Activated naive CD4-positive, alpha-beta T cell treated with anti-CD3 and anti-CD28 coated beads, Interleukin-2, amount 10 ng/mL, durations not matched to agents 7 days and 5 days (primary cell): ENCODE data around the gene INS.
"Not testable (repeated sequence)": the region's sequence is repeated elsewhere in the genome, so short reads cannot be mapped to it uniquely, and the experiment has no call there.

Source experiments
- CTCF ChIA-PET: fragments of 350-600 bp; sonication (Branson Sonifier 250); formaldehyde crosslinking; loops from one replicate; lab custom pipeline; 2021; ENCODE audit warnings: antibody characterized with exemption; lab: Charles Lee
- DNase-seq: peaks from one replicate; pipeline ENCODE4 v3.0.0-alpha.2; 2020
- H3K27ac Mint-ChIP-seq: one replicate; pipeline ENCODE4 v1.8.0; 2021; ENCODE audit warnings: mild to moderate bottlenecking, moderate library complexity, mixed read lengths
- H3K27me3 Mint-ChIP-seq: one replicate; pipeline ENCODE4 v1.8.0; 2021; ENCODE audit warnings: mild to moderate bottlenecking, mixed read lengths
- H3K36me3 Mint-ChIP-seq: one replicate; pipeline ENCODE4 v1.8.0; 2021; ENCODE audit warnings: mixed read lengths
- H3K4me1 Mint-ChIP-seq: one replicate; pipeline ENCODE4 v1.8.0; 2021; ENCODE audit warnings: mixed read lengths
- H3K4me3 Mint-ChIP-seq: one replicate; pipeline ENCODE4 v1.8.0; 2021; ENCODE audit warnings: mild to moderate bottlenecking, moderate library complexity, mixed read lengths
- H3K9me3 Mint-ChIP-seq: one replicate; pipeline ENCODE4 v1.8.0; 2021; ENCODE audit warnings: mixed read lengths

INS gene

GRCh38 chr11:2128511-2129307, 32.3 kb downstream of the INS start:
- H3K4me1 Mint-ChIP-seq, result no peaks in the 10 kb centered on the region
- no peaks in the 10 kb centered on the region for H3K36me3 Mint-ChIP-seq
- peaks cover 41% of the 10 kb centered on the region for H3K27me3 Mint-ChIP-seq
- CTCF ChIA-PET, result no interaction called here
- no peak overlapping the region for H3K27ac Mint-ChIP-seq
- DNase-seq, result no peak
- peaks cover 11% of the 10 kb centered on the region for H3K9me3 Mint-ChIP-seq
- no peak overlapping the region for H3K4me3 Mint-ChIP-seq

- H3K4me3 Mint-ChIP-seq, result no peak overlapping the region
- CTCF ChIA-PET, result no interaction called here
- peaks cover 35% of the 10 kb centered on the region for H3K27me3 Mint-ChIP-seq
- H3K27ac Mint-ChIP-seq, result no peak overlapping the region
- H3K4me1 Mint-ChIP-seq, result no peaks in the 10 kb centered on the region
- H3K9me3 Mint-ChIP-seq, result peaks cover 11% of the 10 kb centered on the region
- H3K36me3 Mint-ChIP-seq, result no peaks in the 10 kb centered on the region
- DNase-seq, result no peak
These were observed 32.9 kb downstream of the INS start for GRCh38 chr11:2128130-2128510.

- no peak for DNase-seq
- no peaks in the 10 kb centered on the region for H3K4me1 Mint-ChIP-seq
- H3K9me3 Mint-ChIP-seq, result peaks cover 11% of the 10 kb centered on the region
- CTCF ChIA-PET, result no interaction called here
- H3K4me3 Mint-ChIP-seq, result no peak overlapping the region
- peaks cover 30% of the 10 kb centered on the region for H3K27me3 Mint-ChIP-seq
- no peaks in the 10 kb centered on the region for H3K36me3 Mint-ChIP-seq
- no peak overlapping the region for H3K27ac Mint-ChIP-seq
These were observed 33.4 kb downstream of the INS start for GRCh38 chr11:2127482-2128129.

- peaks cover 20% of the 10 kb centered on the region for H3K27me3 Mint-ChIP-seq
- CTCF ChIA-PET, result no interaction called here
- H3K4me3 Mint-ChIP-seq, result no peak overlapping the region
- no peaks in the 10 kb centered on the region for H3K36me3 Mint-ChIP-seq
- peaks cover 9% of the 10 kb centered on the region for H3K9me3 Mint-ChIP-seq
- no peak for DNase-seq
- H3K4me1 Mint-ChIP-seq, result no peaks in the 10 kb centered on the region
- no peak overlapping the region for H3K27ac Mint-ChIP-seq
These were observed 34.4 kb downstream of the INS start for GRCh38 chr11:2126520-2127085.

GRCh38 chr11:2124736-2125484, 36.1 kb downstream of the INS start:
- not testable (repeated sequence) for H3K9me3 Mint-ChIP-seq, H3K36me3 Mint-ChIP-seq, H3K27ac Mint-ChIP-seq, H3K4me1 Mint-ChIP-seq, DNase-seq, H3K4me3 Mint-ChIP-seq
- H3K27me3 Mint-ChIP-seq, result peaks cover 15% of the 10 kb centered on the region
- CTCF ChIA-PET, result interaction anchor here (1.2 kb wide), 1 partner anchor 27 kb away, joined by 3 read pairs; no protein-coding TSS in a partner anchor

GRCh38 chr11:2123628-2123960, 37.4 kb downstream of the INS start:
- CTCF ChIA-PET, result interaction anchor here (1.2 kb wide), 1 partner anchor 28 kb away, joined by 3 read pairs; no protein-coding TSS in a partner anchor
- Mint-ChIP-seq H3K36me3 (no peaks in the 10 kb centered on the region), H3K4me1 (no peaks in the 10 kb centered on the region), H3K27ac (no peak overlapping the region), H3K4me3 (no peak overlapping the region), H3K9me3 (no peaks in the 10 kb centered on the region), H3K27me3 (peaks cover 11% of the 10 kb centered on the region)
- no peak for DNase-seq

GRCh38 chr11:2122907-2123627, 37.9 kb downstream of the INS start:
- H3K9me3 Mint-ChIP-seq, result no peaks in the 10 kb centered on the region
- no peaks in the 10 kb centered on the region for H3K4me1 Mint-ChIP-seq
- H3K36me3 Mint-ChIP-seq, result no peaks in the 10 kb centered on the region
- CTCF ChIA-PET, result no interaction called here
- H3K27me3 Mint-ChIP-seq, result peaks cover 14% of the 10 kb centered on the region
- H3K27ac Mint-ChIP-seq, result no peak overlapping the region
- no peak overlapping the region for H3K4me3 Mint-ChIP-seq
- no peak for DNase-seq

GRCh38 chr11:2122222-2122906, 38.6 kb downstream of the INS start:
- no peaks in the 10 kb centered on the region for H3K4me1 Mint-ChIP-seq
- no peaks in the 10 kb centered on the region for H3K9me3 Mint-ChIP-seq
- H3K27me3 Mint-ChIP-seq, result peaks cover 17% of the 10 kb centered on the region
- CTCF ChIA-PET, result no interaction called here
- H3K27ac Mint-ChIP-seq, result no peak overlapping the region
- no peak for DNase-seq
- no peaks in the 10 kb centered on the region for H3K36me3 Mint-ChIP-seq
- no peak overlapping the region for H3K4me3 Mint-ChIP-seq

- CTCF ChIA-PET, result no interaction called here
- DNase-seq, result no peak
- no peaks in the 10 kb centered on the region for H3K9me3 Mint-ChIP-seq
- no peaks in the 10 kb centered on the region for H3K4me1 Mint-ChIP-seq
- peaks cover 19% of the 10 kb centered on the region for H3K27me3 Mint-ChIP-seq
- H3K36me3 Mint-ChIP-seq, result no peaks in the 10 kb centered on the region
- H3K4me3 Mint-ChIP-seq, result no peak overlapping the region
- H3K27ac Mint-ChIP-seq, result no peak overlapping the region
These were observed 39.5 kb downstream of the INS start for GRCh38 chr11:2121227-2122130.

- H3K4me1 Mint-ChIP-seq, result no peaks in the 10 kb centered on the region
- CTCF ChIA-PET, result no interaction called here
- peaks cover 28% of the 10 kb centered on the region for H3K27me3 Mint-ChIP-seq
These were observed 40.5 kb downstream of the INS start for GRCh38 chr11:2120359-2121100.

GRCh38 chr11:2118677-2119076, 42.3 kb downstream of the INS start:
- H3K27ac Mint-ChIP-seq, result no peak overlapping the region
- H3K27me3 Mint-ChIP-seq, result peaks cover 41% of the 10 kb centered on the region

More at GRCh38 chr11:2120359-2121100, 40.5 kb downstream of the INS start:
- Mint-ChIP-seq H3K36me3 (no peaks in the 10 kb centered on the region), H3K9me3 (no peaks in the 10 kb centered on the region), H3K27ac (no peak overlapping the region), H3K4me3 (no peak overlapping the region)
- DNase-seq, result no peak

GRCh38 chr11:2116680-2117079, 44.3 kb downstream of the INS start:
- no peaks in the 10 kb centered on the region for H3K9me3 Mint-ChIP-seq
- no peaks in the 10 kb centered on the region for H3K4me1 Mint-ChIP-seq
- no peak overlapping the region for H3K27ac Mint-ChIP-seq
- CTCF ChIA-PET, result no interaction called here
- no peaks in the 10 kb centered on the region for H3K36me3 Mint-ChIP-seq
- peaks cover 41% of the 10 kb centered on the region for H3K27me3 Mint-ChIP-seq
- no peak for DNase-seq
- H3K4me3 Mint-ChIP-seq, result no peak overlapping the region

More at GRCh38 chr11:2118677-2119076, 42.3 kb downstream of the INS start:
- DNase-seq, result no peak
- Mint-ChIP-seq H3K36me3 (no peaks in the 10 kb centered on the region), H3K4me3 (no peak overlapping the region), H3K9me3 (no peaks in the 10 kb centered on the region), H3K4me1 (no peaks in the 10 kb centered on the region)
- CTCF ChIA-PET, result no interaction called here
